Fibroblast of mammary gland (primary cell): ENCODE measurements around the gene PEX11G.

Experiments
- DNase-seq: peaks from one replicate; pipeline ENCODE4 v3.0.0-alpha.2; 2010; ENCODE audit warnings: low read depth
- H3K4me3 ChIP-seq: 2 replicates; pipeline ENCODE4 v1.5.1; 2011; ENCODE audit warnings: low read depth, mild to moderate bottlenecking, low read length, moderate library complexity; ENCODE audit not compliant: control insufficient read depth
- TF ChIP-seq, protein P1 (sequence below): conservative IDR thresholded peaks from 2 replicates; pipeline ENCODE4 v1.5.1; 2011; ENCODE audit warnings: low read depth, low read length, inconsistent platforms; ENCODE audit not compliant: control insufficient read depth, insufficient read depth

The PEX11G gene

DNA sequence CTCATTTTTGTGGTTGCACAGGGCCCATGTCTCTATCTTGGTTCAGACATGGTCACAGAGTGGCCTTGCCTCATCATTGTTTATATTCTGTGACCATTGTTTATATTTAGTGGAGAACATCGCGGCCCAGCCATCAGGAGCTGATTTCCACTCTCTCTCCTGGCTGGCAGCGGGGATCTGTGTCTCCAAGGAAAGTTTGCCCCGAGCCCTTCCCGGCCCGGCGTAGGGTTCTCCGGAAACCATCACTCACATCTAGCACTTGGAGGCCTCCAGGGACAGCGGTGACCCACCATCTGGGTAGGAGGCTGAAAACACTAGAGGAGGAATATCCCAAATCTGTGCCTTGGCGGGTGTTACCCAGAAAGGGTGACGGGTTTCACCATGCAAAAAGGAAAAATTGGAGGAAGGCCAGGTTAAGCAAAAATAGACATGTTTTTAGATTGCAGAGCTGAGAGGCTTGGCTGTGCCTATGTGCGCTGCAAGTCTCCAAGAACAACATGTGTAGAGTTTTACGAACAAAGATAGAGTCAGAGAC lies 26.3 kb upstream of the PEX11G start:
- no peak for DNase-seq
- TF ChIP-seq, protein P1, sequence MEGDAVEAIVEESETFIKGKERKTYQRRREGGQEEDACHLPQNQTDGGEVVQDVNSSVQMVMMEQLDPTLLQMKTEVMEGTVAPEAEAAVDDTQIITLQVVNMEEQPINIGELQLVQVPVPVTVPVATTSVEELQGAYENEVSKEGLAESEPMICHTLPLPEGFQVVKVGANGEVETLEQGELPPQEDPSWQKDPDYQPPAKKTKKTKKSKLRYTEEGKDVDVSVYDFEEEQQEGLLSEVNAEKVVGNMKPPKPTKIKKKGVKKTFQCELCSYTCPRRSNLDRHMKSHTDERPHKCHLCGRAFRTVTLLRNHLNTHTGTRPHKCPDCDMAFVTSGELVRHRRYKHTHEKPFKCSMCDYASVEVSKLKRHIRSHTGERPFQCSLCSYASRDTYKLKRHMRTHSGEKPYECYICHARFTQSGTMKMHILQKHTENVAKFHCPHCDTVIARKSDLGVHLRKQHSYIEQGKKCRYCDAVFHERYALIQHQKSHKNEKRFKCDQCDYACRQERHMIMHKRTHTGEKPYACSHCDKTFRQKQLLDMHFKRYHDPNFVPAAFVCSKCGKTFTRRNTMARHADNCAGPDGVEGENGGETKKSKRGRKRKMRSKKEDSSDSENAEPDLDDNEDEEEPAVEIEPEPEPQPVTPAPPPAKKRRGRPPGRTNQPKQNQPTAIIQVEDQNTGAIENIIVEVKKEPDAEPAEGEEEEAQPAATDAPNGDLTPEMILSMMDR = no peak
- peak overlapping the region; percentile 53 for H3K4me3 ChIP-seq

DNA sequence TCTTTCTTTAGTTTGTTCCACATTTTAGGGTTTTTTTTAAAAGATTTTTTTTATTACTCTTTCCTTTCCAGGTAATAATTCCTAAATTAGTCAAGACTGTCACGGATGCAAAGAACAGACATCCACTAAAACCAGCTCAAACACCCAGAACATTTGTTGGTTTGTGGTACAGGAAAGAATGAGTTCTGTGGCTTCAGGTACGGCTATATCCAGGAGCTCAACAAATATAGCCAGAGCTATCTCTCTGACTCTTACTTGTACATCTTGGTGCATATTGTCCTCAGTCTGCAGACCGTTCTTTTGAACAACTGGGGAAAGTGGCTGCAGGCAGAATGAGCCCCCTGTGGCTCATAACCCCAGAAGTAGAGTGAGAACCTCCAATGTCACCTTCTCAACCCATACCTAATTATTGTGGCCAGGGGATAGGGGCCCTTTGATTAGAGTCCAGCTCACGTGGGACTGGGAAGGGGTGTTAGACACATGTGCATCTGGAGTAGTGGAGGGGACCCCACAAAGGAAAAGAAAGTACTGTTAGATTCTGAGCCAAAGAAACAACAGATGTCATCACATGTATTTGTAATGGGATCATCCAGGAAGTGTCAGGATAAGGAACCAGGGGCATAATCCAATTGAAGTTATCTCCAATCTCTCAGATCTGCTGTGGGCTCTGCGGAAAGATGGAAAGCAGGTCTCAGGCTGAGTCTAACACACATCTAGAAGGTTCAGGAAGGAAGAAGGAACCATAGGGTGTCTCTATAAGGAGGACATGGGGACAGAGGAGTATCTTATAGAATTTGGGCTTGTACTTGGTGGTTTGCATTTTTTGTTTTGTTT lies 25.2 kb upstream of the PEX11G start:
- no peak overlapping the region for H3K4me3 ChIP-seq
- DNase-seq = no peak

DNA sequence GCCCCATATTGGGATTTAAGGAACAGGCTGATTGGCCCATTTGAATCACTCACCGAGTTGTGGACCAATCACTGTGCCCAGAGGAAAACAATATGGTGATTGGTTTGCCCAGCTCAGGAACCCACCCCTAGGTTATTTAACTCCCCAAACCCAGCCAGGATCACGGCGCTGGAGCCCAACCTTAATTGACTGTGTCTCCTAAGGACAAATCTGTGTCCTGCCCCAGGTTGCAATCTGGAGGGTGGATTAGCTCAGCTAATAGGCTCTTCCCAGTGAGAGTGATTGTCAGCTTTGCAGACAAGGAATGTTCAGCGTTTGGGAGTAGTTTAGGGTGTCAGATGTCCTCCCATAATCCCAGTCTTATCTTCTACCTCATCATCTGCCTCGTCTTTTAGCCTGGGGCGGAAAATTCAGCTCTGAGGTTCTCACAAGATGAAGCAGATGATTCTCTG lies 23.6 kb upstream of the PEX11G start:
- no peak overlapping the region for H3K4me3 ChIP-seq
- TF ChIP-seq, protein P1 = no peak
- DNase-seq = peak; percentile 25

More for the DNA sequence above, 25.2 kb upstream of the PEX11G start:
- TF ChIP-seq, protein P1 = no peak

DNA sequence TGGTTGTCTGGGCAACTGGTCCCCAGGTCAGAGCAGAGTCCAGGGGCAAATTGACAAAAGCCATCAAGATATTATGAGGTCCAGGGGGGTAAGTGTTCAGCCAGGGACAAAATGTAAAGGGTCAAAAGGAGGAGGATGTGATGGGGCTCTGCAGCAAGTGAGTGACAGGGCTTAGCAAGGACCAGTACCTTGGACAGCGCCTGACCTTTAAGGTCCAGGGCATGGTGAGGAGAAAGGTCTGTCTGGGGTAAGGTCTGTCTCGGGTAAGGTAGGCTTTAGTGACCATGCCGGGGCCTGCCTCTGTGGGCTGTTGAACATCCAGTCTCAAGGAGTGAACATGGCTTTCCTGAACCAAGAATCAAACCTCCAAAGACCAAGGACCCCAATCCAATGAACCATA lies 20.8 kb upstream of the PEX11G start:
- DNase-seq = no peak
- no peak overlapping the region for H3K4me3 ChIP-seq
- TF ChIP-seq, protein P1 = no peak

DNA sequence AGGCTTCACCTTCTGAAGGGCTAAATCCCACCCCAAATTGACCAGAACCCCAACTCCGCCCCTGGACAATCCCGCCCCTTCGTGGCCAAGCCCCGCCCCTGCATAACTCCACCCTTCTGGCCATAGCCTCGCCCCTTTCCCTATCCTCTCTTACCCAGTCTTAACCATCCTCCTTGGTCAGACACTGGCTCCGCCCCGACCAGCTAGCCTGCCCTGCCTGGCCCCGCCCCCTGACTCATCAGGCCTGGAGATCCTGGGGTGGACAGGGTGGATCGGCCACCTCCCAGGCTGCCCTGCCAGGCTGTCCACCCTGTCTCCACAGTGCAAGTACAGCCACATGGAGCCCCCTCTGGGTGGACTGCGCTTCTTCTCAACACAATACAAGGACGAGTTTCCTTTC lies 19.0 kb upstream of the PEX11G start:
- TF ChIP-seq, protein P1 = no peak
- peak; percentile 91 for DNase-seq
- H3K4me3 ChIP-seq = no peak overlapping the region

DNA sequence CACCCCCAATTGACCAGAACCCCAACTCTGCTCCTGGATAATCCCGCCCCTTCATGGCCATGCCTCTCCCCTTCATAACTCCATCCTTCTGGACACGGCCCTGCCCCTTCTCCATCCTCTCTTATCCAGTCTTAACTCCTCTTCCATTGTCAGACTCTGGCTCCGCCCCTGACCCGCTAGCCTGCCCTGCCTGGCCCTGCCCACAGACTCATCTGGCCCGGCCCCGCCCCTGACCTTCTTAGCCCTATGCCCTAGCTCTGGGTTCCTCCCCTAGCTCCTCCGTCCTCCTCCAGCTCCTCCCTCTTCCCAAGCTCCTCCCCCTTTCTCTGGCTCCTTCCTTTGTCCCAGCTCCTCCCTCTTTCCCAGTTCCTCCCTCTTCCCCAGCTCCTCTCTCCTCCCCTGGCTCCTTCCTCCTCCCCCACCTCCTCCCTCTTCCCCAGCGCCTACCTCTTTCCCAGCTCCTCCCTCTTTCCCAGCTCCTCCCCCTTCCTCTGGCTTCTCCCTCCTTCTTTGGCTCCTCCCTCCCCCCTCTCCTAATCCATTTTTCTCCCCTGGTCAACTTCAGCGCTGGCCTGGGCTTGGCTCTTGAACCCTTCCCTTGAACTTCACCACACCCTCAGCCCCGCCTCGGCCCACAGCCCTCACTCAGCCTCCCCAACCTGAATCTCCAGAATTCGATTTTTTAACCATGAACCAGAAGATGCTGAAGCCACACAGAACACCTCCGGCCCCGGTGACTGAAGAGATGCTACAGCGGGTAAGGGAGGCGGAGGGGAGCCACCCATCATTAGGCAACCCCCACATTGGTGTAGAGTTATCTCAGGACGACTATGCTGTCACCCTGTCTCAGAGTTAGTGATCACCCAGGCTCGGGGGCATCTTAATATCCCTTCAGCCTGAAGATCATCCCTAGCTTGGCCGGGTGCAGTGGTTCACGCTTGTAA lies 17.8 kb upstream of the PEX11G start:
- peak; percentile 95 for DNase-seq
- TF ChIP-seq, protein P1 = no peak
- peak overlapping the region; percentile 17 for H3K4me3 ChIP-seq
